Body of pancreas (tissue), 4 donors: Measurements from ENCODE around the gene MRGPRD.

ENCODE experiments used
- CTCF ChIP-seq, 7 experiments: fragments of 450-650 bp in 4 of 7; fragments of 200-600 bp in 3 of 7; sonication (generic) in 3 of 7; IDR thresholded peaks; one replicate each; pipeline ENCODE4 v1.5.1; 2016 to 2019; ENCODE audit warnings: antibody characterized with exemption in 7 of 7
- POLR2A ChIP-seq, 3 donors: fragments of 450-650 bp; IDR thresholded peaks; one replicate each; pipeline ENCODE4 v1.6.1; 2016; ENCODE audit warnings: antibody characterized with exemption in 3 of 3, mild to moderate bottlenecking in 2 of 3

GRCh38 chr11:68999093-68999747 lies 18.4 kb upstream of the MRGPRD start:
- TF ChIP-seq CTCF (IDR thresholded peaks at IDR 0.05) (no peak), POLR2A (IDR thresholded peaks at IDR 0.05) (no peak)
